GM19193 (cell line): Measurements from ENCODE around the gene CCDC148.

Source experiments
- POLR2A ChIP-seq: IDR thresholded peaks from 4 replicates; pipeline ENCODE4 v1.6.1; 2011; ENCODE audit not compliant: insufficient read depth, insufficient read length; ENCODE audit errors: extremely low read depth

Gene CCDC148

DNA sequence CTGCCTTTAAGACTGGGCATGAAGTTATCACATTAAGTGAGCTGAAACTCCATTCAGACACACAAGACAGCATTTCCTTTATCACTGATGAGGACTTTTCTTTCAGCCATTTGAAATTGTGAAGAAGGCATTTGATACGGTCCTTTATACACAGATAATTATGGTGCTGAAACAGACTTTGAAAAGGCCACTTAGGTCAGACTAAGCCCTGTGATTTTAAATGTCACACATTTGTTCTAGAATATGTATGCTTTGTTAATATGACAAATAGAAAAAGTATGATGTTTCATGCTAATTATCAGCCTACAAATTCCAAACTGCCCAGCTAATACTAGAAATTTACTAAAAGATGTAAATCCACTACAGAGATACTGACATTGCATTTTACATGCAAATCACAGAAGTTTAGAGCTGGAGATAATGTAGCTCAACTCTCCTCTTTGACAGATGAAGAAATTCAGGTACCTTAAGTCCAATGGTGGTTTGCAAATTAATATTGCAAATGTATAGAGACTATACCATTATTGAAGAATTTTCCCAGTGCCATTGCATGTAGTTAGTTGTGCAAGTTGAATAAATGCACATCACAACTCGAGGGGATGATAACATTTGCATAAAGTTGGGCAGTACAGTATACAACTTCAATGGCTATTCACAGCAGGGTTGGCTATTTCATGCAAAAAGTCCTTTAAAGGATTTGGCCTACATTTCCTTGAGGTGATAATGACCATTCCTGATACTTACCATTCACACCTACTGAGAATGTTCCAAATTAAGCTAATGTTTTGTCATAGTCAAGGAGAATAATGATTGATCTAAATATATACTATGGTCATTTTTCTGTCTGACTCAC is 179.7 kb downstream of the CCDC148 start:
- TF ChIP-seq POLR2A: no peak

GRCh38 chr2:158273791-158274190 is 182.8 kb downstream of the CCDC148 start:
- no peak for TF ChIP-seq POLR2A

DNA sequence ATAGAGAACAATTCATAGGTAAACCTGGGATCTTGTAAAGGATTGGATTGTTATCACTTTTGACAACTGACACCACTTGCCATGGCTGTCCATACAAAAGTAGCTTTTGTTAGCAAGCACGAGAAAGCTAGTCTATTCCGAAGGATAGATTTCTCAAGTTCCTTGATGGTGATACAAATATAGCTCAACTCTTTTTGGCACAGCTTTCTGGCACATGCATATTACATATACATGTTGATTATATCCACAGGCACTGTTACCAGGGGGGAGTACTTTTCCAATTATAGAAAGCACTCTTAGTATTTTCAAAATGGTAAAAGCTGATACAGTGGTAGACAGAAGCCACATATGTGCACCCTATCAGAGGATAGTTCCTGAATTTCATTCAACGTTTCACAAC is 186.0 kb downstream of the CCDC148 start:
- no peak for TF ChIP-seq POLR2A

GRCh38 chr2:158269143-158269542 is 187.4 kb downstream of the CCDC148 start:
- TF ChIP-seq POLR2A: no peak

DNA sequence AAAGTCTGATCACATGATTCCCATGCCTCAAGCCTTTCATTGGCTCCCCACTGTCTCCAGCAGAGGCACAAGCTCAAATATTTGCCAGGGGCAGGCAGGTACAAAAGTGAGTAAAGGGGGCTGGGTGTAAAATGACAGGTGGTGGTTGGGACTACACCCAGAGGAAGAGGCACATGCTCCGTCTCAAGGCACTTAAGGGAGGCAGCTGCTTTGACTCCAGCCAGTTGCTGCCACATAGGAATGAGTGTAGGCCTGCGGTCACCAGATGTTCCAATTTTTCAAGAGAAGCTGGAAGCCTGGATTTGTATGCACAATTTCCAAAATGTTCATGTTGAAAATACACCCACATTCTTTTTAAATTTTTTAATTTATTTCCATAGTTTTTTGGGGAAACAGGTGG is 190.4 kb downstream of the CCDC148 start:
- no peak for TF ChIP-seq POLR2A

DNA sequence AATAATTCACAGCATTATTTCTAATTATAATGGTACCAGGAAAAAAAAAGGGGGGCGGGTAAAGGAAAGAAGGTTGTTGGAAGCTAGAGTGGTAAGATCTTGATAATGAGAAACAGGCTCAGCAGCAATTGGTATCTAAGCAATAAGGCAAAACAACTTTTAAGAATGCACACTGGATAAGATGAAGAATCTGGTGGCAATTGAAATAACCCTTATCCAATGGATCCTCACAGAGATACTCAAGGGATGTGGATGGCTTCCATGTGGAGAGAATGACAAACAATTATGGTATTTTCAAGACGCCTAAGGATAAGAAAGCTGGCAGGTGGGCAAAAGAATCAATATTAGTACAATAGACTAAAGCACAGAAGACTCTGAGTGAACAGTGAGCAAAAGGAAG is 201.3 kb downstream of the CCDC148 start:
- TF ChIP-seq POLR2A: no peak

DNA sequence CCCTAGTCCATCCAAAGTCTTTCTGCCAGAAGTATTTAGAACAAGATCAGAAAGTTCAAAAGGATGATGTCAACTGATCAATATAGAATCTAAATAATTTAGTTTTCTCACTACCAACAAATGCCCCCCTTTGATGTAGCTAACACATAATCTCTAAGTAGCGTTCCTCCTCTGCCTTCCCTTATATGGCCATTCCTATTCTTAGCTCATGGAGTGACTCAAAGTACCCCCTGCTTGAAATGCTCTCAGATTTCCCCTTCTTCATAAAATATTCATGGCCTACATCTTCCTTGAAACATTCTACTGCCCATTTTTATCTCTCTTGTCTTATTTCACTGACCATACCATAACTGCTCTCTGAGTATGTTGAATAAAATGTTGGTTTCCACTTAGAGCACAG is 203.4 kb downstream of the CCDC148 start:
- TF ChIP-seq POLR2A: no peak

DNA sequence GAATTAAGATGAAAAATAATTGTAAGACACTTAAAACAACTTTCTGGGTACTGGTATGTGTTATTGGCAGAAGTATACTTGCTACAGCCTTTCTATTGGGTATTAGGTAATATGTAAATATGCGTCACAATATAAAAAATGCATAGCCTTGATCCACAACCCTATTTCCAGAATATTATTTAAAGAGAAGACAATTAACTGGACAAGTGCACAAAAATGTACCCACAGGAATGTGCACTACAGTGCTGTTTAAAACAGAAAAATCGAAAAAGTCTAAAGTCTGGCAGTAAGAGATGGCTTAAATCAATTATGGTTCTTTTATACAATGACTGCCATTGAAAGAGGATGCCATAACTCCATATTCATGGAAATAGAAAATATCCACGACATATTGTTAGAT is 205.2 kb downstream of the CCDC148 start:
- TF ChIP-seq POLR2A: no peak

DNA sequence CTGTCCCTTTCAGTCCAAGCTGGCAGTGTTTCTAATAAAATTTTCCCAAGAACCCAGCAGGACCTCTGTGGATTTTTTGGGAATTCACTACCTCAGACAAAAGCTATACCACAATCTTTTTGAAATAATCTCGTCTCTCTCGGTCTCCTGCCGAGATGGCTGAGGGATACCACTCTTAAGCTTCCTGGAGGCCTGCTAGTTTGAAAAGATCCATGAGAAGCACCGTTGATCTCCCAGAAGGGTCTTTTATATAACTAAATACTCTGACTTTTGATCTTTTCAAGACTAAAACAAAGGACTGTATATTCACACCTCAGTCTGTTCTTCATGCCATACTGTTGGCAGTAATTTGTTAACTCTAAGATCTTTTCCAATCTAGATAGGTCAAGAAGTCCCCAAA is 213.2 kb downstream of the CCDC148 start:
- no peak for TF ChIP-seq POLR2A

DNA sequence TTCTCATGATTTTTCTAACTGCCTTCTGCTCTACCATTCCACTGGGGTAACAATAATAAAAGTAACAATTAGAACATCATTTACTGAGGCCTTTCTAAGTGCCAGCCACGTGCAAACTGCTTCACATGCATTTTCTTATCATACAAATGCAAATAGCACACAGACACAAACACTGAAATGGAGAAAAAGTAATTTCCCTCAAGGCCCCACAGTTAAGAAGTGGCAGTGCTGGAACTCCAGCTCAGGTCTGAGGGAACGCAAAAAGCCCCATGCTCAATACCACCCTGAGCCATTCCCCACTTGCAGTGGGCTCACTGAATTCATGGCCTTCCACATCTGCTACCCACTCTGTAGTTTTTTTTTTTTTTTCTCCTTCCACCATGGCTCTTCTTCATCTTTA is 214.3 kb downstream of the CCDC148 start:
- no peak for TF ChIP-seq POLR2A

- no peak for TF ChIP-seq POLR2A
Observed at GRCh38 chr2:158240975-158241374, 215.6 kb downstream of the CCDC148 start.

DNA sequence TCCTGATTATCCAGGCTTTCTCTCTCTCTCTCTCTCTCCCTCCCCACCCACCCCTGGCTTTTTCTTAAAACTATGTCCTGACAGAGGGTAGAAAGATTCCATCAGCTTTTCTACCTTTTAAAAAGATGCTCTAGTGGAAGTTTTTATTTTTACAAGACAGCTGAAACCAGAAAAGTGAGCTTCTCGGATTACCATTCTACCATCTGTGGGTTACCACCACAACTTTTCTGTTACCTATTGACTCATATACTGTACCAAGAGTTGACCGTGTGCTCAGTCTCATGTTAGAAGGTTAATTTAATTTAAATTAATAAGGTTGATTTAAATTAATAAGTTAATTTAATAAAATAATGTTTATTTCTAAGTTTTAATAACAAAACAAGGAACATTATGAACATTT is 217.3 kb downstream of the CCDC148 start:
- no peak for TF ChIP-seq POLR2A

DNA sequence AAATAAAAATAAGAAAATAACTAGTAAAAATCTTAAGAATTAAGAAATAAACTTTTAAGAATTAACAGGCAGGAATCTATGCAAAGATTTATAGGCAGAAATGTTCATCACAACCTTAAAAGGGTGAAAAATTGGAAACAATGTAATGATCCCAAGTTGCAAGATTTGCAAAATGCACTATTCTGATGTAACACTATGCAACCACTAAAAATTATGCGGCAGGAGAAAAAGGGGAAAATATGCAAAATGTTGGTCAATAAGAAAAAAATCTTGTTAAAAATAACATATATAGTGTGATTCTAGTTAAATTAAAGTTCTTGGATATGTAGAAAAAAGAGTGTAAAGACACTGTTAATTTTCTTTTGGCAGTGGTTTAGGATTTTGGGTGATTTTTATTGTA is 222.1 kb downstream of the CCDC148 start:
- TF ChIP-seq POLR2A: no peak

- no peak for TF ChIP-seq POLR2A
Observed at GRCh38 chr2:158232476-158232875, 224.1 kb downstream of the CCDC148 start.

GRCh38 chr2:158228943-158229508 is 227.5 kb downstream of the CCDC148 start:
- no peak for TF ChIP-seq POLR2A
